D341Med (cell line): ENCODE measurements around the gene TMC8.
A peak's percentile ranks its signal among the peaks of the same experiment; 100 is the strongest.

Experiments
- DNase-seq: peaks from one replicate; pipeline ENCODE4 v3.0.0; 2012; ENCODE audit warnings: low spot score

The TMC8 gene

GRCh38 chr17:78182504-78182903 lies 51.9 kb downstream of the TMC8 start:
- DNase-seq = no peak

- DNase-seq = no peak
Measured at GRCh38 chr17:78183916-78184315, 53.3 kb downstream of the TMC8 start.

- no peak for DNase-seq
Measured at GRCh38 chr17:78184351-78184750, 53.8 kb downstream of the TMC8 start.

GRCh38 chr17:78184868-78185267 lies 54.3 kb downstream of the TMC8 start:
- DNase-seq = no peak

- peak; percentile 77 for DNase-seq
Measured at GRCh38 chr17:78185981-78186691, 55.6 kb downstream of the TMC8 start.

- DNase-seq = peak; percentile 100
Measured at GRCh38 chr17:78186692-78187595, 56.4 kb downstream of the TMC8 start, which contains the start of the genes AFMID and TK1. Gene AFMID (plus strand): TSS chr17:78187362. CDS start chr17:78187371, 9 bp downstream. Gene TK1 (minus strand): TSS chr17:78187052. CDS start chr17:78186994, 58 bp downstream.
